ENCODE results near the gene ZC3H12C.

ZC3H12C gene

DNA sequence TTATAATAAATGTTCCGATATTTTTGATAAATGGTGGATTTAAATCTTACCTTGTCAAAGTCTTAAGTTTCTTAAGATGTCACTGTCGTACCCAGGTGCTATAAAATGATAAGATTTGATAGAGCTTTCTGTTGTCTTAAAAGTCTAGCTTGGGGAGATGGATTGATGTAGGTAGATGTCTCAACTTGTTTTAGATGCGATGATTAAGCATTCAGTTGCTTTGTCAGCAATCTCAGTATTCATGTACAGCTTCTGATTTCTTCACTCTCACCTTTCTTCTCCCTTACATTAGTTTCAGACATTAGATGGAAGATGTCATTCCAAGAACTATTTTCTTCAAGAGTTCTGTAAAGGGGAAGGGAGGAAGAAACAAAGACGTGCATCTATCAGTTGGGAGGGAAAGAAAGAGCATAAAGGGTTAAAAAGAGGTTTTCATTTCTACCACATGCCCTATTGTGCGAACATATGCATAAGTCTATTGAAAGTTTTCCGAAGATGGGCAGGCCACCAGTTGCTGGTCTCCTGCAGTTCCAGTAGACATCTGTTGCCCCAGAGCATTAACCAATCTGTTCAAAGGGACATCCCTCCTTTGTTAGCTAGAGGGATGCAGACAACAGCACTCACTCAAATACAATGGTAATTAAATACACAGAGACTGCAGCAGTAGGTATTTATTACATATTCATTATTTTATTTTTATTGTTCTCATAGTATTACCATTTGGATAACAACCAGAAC lies 38.4 kb downstream of the ZC3H12C start:
- no peaks in the 10 kb centered on the region for H3K9me3 ChIP-seq (ENCODE audit: severe bottlenecking)
- no peak overlapping the region for H3K4me3 ChIP-seq (ENCODE audit: low read depth, low read length)
- H3K36me3 ChIP-seq = no peaks in the 10 kb centered on the region
- no peak overlapping the region for H3K27ac ChIP-seq
- TF ChIP-seq, protein P1, sequence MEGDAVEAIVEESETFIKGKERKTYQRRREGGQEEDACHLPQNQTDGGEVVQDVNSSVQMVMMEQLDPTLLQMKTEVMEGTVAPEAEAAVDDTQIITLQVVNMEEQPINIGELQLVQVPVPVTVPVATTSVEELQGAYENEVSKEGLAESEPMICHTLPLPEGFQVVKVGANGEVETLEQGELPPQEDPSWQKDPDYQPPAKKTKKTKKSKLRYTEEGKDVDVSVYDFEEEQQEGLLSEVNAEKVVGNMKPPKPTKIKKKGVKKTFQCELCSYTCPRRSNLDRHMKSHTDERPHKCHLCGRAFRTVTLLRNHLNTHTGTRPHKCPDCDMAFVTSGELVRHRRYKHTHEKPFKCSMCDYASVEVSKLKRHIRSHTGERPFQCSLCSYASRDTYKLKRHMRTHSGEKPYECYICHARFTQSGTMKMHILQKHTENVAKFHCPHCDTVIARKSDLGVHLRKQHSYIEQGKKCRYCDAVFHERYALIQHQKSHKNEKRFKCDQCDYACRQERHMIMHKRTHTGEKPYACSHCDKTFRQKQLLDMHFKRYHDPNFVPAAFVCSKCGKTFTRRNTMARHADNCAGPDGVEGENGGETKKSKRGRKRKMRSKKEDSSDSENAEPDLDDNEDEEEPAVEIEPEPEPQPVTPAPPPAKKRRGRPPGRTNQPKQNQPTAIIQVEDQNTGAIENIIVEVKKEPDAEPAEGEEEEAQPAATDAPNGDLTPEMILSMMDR (IDR thresholded peaks at IDR 0.05; ENCODE audit: low read depth, low read length) = no peak
- H3K27me3 ChIP-seq (ENCODE audit: insufficient read depth, low read depth, severe bottlenecking) = no peaks in the 10 kb centered on the region
- no peak for DNase-seq

DNA sequence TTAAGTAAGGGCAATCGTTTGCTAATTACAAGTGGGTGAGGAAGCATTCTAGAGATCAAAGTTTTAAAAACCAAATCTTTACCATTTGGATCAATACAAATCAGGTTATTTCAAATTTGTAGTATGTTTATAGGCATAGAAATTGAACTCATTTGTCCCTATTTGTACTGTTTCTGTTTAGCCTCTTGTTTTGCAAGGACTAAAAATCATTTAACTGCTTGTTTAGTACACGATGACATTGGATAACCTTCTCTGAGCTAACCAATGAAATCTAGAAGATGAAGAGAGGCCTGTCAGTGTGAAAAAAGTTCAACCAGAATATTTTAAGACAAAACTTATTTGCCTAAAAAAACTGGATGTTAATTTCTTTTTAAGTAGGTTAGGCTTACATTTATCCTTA lies 40.0 kb downstream of the ZC3H12C start:
- TF ChIP-seq, protein P1 (IDR thresholded peaks at IDR 0.05; ENCODE audit: low read depth, low read length) = no peak
- no peak for DNase-seq
- H3K27ac ChIP-seq = no peak overlapping the region
- H3K9me3 ChIP-seq (ENCODE audit: severe bottlenecking) = no peaks in the 10 kb centered on the region
- no peak overlapping the region for H3K4me3 ChIP-seq (ENCODE audit: low read depth, low read length)
- H3K36me3 ChIP-seq = no peaks in the 10 kb centered on the region
- no peaks in the 10 kb centered on the region for H3K27me3 ChIP-seq (ENCODE audit: insufficient read depth, low read depth, severe bottlenecking)

DNA sequence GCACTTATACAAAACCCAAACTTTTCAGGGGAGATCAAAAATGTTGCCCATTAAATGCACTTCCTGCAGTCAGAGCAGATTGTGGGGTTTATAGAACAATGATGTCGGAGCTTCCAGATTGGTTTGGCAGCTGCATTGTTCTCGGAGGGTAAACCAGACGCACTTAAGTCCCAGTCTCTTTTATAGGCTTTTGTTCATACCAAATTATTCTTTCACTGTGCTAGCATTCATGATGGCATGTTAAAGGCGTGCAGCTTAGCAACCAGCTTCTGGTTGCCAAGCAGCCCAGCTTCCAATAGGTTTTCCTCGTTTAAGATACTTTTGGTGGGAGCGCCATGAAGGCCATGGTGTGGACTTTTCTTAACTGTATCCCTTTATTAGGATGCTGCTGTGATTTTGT lies 40.9 kb downstream of the ZC3H12C start:
- TF ChIP-seq, protein P1 (IDR thresholded peaks at IDR 0.05; ENCODE audit: low read depth, low read length) = no peak
- H3K27ac ChIP-seq = no peak overlapping the region
- no peaks in the 10 kb centered on the region for H3K36me3 ChIP-seq
- H3K27me3 ChIP-seq (ENCODE audit: insufficient read depth, low read depth, severe bottlenecking) = no peaks in the 10 kb centered on the region
- H3K4me3 ChIP-seq (ENCODE audit: low read depth, low read length) = no peak overlapping the region
- H3K9me3 ChIP-seq (ENCODE audit: severe bottlenecking) = no peaks in the 10 kb centered on the region
- no peak for DNase-seq

DNA sequence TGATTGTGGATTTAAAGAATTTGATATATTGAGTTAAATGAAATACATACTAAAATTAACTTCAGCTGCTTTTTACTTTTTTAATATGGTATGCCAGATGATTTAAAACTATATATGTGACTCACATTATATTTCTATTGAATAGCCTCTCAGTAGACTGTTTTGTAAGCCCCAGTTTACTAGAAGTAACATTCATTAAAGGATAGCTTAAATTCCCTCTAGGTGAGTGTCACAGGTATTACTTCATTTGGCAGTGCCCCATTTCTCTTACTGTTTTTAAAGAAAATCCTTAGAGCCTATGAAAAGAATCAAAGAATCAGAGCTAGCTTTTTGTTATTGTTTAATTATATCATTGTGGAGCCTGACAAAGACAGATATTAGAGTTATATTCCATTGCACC lies 48.6 kb downstream of the ZC3H12C start:
- DNase-seq = no peak
- Histone ChIP-seq H3K9me3 (ENCODE audit: severe bottlenecking) (no peaks in the 10 kb centered on the region), H3K27me3 (ENCODE audit: insufficient read depth, low read depth, severe bottlenecking) (no peaks in the 10 kb centered on the region), H3K4me3 (ENCODE audit: low read depth, low read length) (no peak overlapping the region), H3K27ac (no peak overlapping the region), H3K36me3 (no peaks in the 10 kb centered on the region)
- TF ChIP-seq, protein P1 (IDR thresholded peaks at IDR 0.05; ENCODE audit: low read depth, low read length) = no peak

DNA sequence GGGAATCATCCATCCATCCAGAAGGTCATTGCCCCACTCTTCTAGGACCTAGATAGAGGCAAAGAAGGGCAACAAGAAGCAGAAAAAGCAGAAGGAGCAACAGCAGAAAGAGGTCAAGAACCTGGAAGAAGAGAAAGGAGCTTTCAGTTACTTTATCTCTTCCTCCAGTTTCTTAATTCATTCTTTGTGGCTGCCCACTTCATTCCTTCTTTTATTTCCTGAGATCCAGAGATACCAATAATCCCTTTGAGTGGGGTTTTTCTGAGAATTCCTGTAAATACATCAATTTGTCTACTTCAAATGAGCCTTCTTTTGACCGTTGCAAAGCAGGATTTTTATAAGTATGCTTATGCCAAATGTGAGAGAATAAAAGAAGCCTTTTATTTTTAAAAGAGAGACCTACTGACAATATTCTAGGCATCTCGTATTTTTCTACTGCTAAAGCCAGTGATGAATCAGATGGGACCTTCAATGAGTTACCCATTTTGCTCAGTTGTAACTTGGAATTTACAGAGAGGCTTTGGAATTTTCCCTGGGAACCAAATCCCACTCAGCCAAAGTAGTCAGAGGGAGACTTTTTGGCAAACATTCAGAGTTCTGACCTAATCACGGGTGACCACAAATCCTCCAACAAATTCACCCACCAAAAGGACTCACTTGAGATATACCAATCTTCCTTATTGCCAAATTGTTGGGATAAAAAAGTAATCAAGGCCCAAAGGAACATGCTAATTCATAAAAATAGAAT lies 54.9 kb downstream of the ZC3H12C start:
- no peak overlapping the region for H3K27ac ChIP-seq
- no peaks in the 10 kb centered on the region for H3K36me3 ChIP-seq
- TF ChIP-seq, protein P1 (IDR thresholded peaks at IDR 0.05; ENCODE audit: low read depth, low read length) = no peak
- no peaks in the 10 kb centered on the region for H3K27me3 ChIP-seq (ENCODE audit: insufficient read depth, low read depth, severe bottlenecking)
- DNase-seq = no peak
- no peak overlapping the region for H3K4me3 ChIP-seq (ENCODE audit: low read depth, low read length)
- no peaks in the 10 kb centered on the region for H3K9me3 ChIP-seq (ENCODE audit: severe bottlenecking)
